GM13977 (cell line): ENCODE results near the gene CNGA4.

Experiments
- DNase-seq: peaks from one replicate; pipeline ENCODE4 v3.0.0; 2012; ENCODE audit warnings: low spot score
- CTCF ChIP-seq: IDR thresholded peaks from 2 replicates; pipeline ENCODE4 v1.5.1; 2012; ENCODE audit warnings: mild to moderate bottlenecking, control low read depth; ENCODE audit not compliant: insufficient read depth; ENCODE audit errors: extremely low read depth, missing control alignments
- in situ Hi-C: fragments of 300-500 bp; cut with MboI; formaldehyde crosslinking; loops from one replicate; pipeline ENCODE4 v1.12.0; 2022; ENCODE audit warnings: low sequenced_read_pairs, low pct_unique_long_range_greater_than_20kb, mixed read lengths, inconsistent platforms; ENCODE audit not compliant: unreplicated experiment

CNGA4 gene

GRCh38 chr11:6284250-6284649, 45.4 kb downstream of the CNGA4 start:
- in situ Hi-C loops = no loop called here
- DNase-seq = no peak
- no peak for TF ChIP-seq CTCF

- TF ChIP-seq CTCF = no peak
- DNase-seq = no peak
- in situ Hi-C loops = no loop called here
Measured at GRCh38 chr11:6285019-6285418, 46.1 kb downstream of the CNGA4 start.
